HUES6 (cell line): Measurements from ENCODE around the gene RYR3.

Experiments
- H3K27ac ChIP-seq: 2 replicates; pipeline ENCODE4 v1.7.0; 2013; ENCODE audit warnings: low read depth, mild to moderate bottlenecking, low read length, inconsistent platforms
- H3K27me3 ChIP-seq: 2 replicates; pipeline ENCODE4 v1.6.1; 2013; ENCODE audit warnings: low read length; ENCODE audit not compliant: control insufficient read depth, insufficient read depth
- H3K36me3 ChIP-seq: 2 replicates; pipeline ENCODE4 v1.6.1; 2013; ENCODE audit warnings: low read length; ENCODE audit not compliant: control insufficient read depth, insufficient read depth
- H3K4me1 ChIP-seq: 2 replicates; pipeline ENCODE4 v1.6.1; 2013; ENCODE audit warnings: low read length; ENCODE audit not compliant: control insufficient read depth, insufficient read depth
- H3K4me3 ChIP-seq: 2 replicates; pipeline ENCODE4 v1.5.1; 2013; ENCODE audit warnings: low read depth, low read length
- H3K9ac ChIP-seq: one replicate; pipeline ENCODE4 v1.6.1; 2013; ENCODE audit warnings: mild to moderate bottlenecking, low read length
- H3K9me3 ChIP-seq: 2 replicates; pipeline ENCODE4 v1.6.1; 2013; ENCODE audit warnings: low read depth, low read length; ENCODE audit not compliant: control insufficient read depth, insufficient read depth

Gene RYR3

DNA sequence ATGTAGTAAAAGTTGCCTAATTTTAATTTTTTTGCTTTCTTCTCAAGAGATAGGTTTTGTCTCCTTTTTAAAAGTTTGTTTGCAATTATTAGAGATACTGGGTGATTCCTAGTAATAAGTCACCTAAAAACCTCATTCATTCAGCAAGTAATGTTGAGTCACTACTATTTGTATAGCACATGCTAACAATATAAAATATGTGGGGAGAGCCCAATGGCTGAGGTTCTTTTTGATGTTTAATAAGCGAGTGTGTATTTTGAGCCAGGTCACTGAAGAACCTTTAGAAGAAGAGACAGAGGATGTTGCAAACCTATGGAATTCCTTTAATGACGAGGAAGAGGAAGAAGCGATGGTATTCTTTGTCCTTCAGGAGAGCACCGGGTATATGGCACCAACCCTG lies 533.8 kb downstream of the RYR3 start:
- H3K4me1 ChIP-seq: peaks cover 19% of the 10 kb centered on the region
- H3K27me3 ChIP-seq: no peaks in the 10 kb centered on the region
- H3K9ac ChIP-seq: no peak overlapping the region
- no peaks in the 10 kb centered on the region; the same call in 1 of the 2 replicates for H3K36me3 ChIP-seq
- H3K27ac ChIP-seq: no peak overlapping the region
- H3K4me3 ChIP-seq: no peak overlapping the region
- no peaks in the 10 kb centered on the region for H3K9me3 ChIP-seq

DNA sequence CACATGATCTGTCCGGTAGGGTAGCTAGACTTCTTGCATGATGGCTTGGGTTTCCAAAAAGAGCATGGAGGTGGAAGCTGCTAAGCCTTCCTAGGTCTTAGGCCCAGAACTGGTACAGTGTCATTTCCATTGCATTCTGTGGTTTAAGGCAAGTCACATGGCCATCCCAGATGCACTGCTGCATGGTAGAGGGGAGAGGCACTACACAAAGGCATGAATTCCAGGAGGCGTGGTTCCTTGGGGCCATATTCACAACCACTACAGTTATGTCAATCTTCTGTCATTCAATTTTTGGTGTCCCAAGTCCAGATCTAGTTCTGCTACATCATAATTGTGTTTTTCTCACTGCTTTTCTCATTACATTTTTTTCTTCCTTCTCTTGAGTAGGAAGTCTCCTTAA lies 535.4 kb downstream of the RYR3 start:
- no peak overlapping the region for H3K27ac ChIP-seq

DNA sequence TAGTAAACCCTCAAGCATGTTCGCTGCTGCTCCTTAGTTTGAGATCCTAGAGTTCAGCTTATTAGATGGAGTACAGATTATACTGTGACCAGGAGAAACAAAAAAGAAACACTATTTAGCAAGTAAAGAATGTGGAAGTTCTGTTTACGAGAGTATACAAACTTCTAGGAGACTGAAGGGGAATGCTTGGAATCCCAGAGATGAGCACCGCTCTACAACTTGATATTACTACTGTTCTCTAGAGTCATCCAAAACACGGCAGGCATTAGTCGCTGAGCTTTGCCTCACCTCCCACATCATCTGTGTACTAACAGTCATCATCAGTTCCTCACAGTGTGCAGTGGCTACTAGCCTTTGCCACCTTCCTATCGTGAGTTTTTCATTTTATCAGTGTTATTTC lies 536.1 kb downstream of the RYR3 start:
- peaks cover 23% of the 10 kb centered on the region for H3K4me1 ChIP-seq
- H3K27me3 ChIP-seq: no peaks in the 10 kb centered on the region
- H3K9ac ChIP-seq: no peak overlapping the region
- no peak overlapping the region for H3K27ac ChIP-seq
- no peak overlapping the region for H3K4me3 ChIP-seq
- H3K9me3 ChIP-seq: no peaks in the 10 kb centered on the region
- H3K36me3 ChIP-seq: no peaks in the 10 kb centered on the region; the same call in 1 of the 2 replicates

More for the DNA sequence above, 535.4 kb downstream of the RYR3 start:
- no peaks in the 10 kb centered on the region; the same call in 1 of the 2 replicates for H3K36me3 ChIP-seq
- H3K4me1 ChIP-seq: peaks cover 19% of the 10 kb centered on the region
- H3K9me3 ChIP-seq: no peaks in the 10 kb centered on the region
- H3K9ac ChIP-seq: no peak overlapping the region
- H3K27me3 ChIP-seq: no peaks in the 10 kb centered on the region
- no peak overlapping the region for H3K4me3 ChIP-seq

DNA sequence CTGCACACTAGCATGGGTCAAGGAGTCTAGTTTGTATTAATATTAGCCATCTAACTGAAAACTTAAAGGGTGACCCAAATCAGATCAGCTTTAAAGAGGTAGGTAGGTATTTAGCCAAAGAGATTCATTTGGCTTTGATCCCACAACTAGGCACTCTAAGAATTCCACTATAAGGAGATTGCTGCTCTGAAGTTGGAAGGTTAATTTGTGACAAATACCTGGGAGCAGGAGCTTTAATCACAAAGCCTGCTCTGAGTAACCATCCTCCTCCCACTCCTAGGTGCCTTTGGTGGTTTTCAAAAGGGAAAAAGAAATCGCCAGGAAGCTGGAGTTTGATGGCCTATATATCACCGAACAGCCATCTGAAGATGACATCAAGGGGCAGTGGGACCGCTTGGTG lies 537.2 kb downstream of the RYR3 start:
- no peaks in the 10 kb centered on the region for H3K9me3 ChIP-seq
- H3K4me3 ChIP-seq: no peak overlapping the region
- H3K36me3 ChIP-seq: no peaks in the 10 kb centered on the region; the same call in 1 of the 2 replicates
- H3K27ac ChIP-seq: no peak overlapping the region
- H3K4me1 ChIP-seq: peaks cover 34% of the 10 kb centered on the region
- H3K9ac ChIP-seq: no peak overlapping the region
- H3K27me3 ChIP-seq: no peaks in the 10 kb centered on the region

DNA sequence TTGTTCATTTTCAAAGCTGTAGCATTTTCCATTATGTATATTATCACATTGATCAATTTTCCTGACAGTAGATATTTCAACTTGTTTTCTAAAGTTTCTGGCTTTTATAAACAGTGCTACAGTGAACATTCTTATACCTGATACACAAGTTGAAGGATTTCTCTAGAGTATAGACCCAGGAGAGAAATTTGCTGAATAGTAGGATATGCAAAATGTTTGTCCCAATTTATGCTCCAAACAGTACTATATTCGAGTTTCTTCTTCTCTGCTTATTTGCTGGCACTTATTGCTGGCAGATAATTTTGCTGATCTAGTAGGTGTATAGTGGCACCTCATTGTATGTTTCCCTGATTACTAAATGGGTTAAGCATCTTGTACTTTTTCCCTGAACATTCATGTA lies 540.3 kb downstream of the RYR3 start:
- peaks cover 19% of the 10 kb centered on the region; the same call in 1 of the 2 replicates for H3K4me1 ChIP-seq
- no peaks in the 10 kb centered on the region; the same call in 1 of the 2 replicates for H3K36me3 ChIP-seq
- H3K4me3 ChIP-seq: no peak overlapping the region

DNA sequence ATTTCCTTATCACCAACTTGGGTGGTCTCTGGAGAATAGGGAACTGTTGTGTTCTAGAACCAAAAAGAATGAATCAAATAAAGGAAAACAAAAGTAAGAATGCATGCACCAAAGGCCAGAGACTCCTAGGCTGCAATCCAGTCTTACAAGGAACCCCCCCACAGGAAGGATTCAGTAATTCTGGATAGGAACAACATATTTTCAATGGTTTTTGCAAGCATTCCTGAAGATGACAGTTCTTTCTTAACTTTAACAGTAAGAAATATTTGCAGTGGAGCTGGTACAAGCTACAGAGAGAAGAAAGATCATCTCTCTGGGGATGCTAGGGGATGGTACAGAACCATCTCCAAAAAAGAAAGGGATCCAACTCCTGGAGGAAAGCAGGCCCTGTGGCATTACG lies 541.3 kb downstream of the RYR3 start:
- no peaks in the 10 kb centered on the region for H3K9me3 ChIP-seq
- H3K27ac ChIP-seq: no peak overlapping the region
- no peak overlapping the region for H3K4me3 ChIP-seq
- peaks cover 18% of the 10 kb centered on the region; the same call in 1 of the 2 replicates for H3K4me1 ChIP-seq
- no peaks in the 10 kb centered on the region for H3K27me3 ChIP-seq
- no peak overlapping the region for H3K9ac ChIP-seq
- no peaks in the 10 kb centered on the region; the same call in 1 of the 2 replicates for H3K36me3 ChIP-seq

More for the DNA sequence above, 540.3 kb downstream of the RYR3 start:
- no peak overlapping the region for H3K27ac ChIP-seq
- no peaks in the 10 kb centered on the region for H3K27me3 ChIP-seq
- no peaks in the 10 kb centered on the region for H3K9me3 ChIP-seq
- no peak overlapping the region for H3K9ac ChIP-seq

DNA sequence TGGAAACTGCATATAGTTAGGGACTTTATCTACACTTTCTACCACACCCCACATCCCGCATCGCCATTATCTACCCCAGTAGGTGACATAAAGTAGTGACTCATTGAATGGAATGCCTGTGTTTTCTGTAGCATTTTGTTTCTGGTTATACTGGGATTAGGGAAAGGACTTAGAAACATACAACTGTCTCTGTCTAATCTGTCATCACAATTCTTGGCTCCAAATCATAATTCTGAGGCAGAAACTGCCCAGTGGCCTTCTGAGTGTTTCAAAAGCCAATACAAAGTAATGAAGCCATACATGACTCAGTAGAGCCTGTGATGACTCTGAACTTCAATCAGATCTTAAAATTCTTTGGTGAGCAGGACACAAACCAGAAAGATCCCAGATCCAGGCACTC lies 541.8 kb downstream of the RYR3 start:
- Histone ChIP-seq H3K9ac (no peak overlapping the region), H3K9me3 (no peaks in the 10 kb centered on the region), H3K27ac (no peak overlapping the region), H3K4me1 (peaks cover 18% of the 10 kb centered on the region; the same call in 1 of the 2 replicates), H3K27me3 (no peaks in the 10 kb centered on the region), H3K36me3 (no peaks in the 10 kb centered on the region; the same call in 1 of the 2 replicates), H3K4me3 (no peak overlapping the region)

DNA sequence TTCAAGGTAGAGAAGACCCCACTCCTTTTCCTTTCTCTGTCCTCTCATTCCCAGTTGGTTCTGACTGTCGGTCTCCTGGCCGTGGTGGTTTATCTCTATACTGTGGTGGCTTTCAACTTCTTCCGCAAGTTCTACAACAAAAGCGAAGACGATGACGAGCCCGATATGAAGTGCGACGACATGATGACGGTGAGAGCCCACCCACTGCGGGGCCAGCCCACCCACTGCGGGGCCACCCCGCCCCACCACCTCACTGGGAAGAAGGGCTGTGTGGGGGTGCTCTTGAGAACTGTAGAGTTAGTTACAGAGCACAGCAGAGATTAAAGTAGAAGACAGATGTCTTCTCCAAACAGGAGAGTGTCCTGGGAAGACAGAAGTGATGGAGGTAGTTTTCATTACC lies 547.0 kb downstream of the RYR3 start:
- no peaks in the 10 kb centered on the region for H3K9me3 ChIP-seq
- no peaks in the 10 kb centered on the region for H3K27me3 ChIP-seq
- no peak overlapping the region for H3K9ac ChIP-seq
- H3K4me3 ChIP-seq: no peak overlapping the region
- peaks cover 4% of the 10 kb centered on the region; the same call in 1 of the 2 replicates for H3K36me3 ChIP-seq
- H3K27ac ChIP-seq: no peak overlapping the region
- H3K4me1 ChIP-seq: peaks cover 22% of the 10 kb centered on the region

DNA sequence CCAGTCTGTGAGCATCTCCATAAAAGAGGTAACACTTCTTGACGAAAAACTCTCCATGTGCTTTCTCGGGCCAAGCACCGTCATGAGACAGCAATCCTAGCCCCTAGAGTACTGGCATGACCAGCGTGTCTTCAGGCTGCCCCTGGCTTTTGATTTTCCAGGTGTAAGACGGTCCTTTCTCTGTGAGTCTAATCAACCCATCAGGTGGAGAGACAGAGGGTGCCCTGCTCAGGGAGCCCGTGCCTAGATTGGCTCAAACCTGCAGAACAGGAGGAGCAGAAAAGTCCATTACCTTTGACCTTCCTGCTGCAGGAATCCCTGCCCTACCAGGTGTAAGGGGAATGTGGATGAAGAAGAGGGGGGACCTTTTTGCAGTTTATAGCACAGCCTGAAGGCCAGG lies 548.1 kb downstream of the RYR3 start:
- peaks cover 16% of the 10 kb centered on the region for H3K4me1 ChIP-seq
- H3K27me3 ChIP-seq: no peaks in the 10 kb centered on the region
- no peak overlapping the region for H3K9ac ChIP-seq
- no peak overlapping the region for H3K27ac ChIP-seq
- H3K36me3 ChIP-seq: peaks cover 6% of the 10 kb centered on the region; the same call in 1 of the 2 replicates
- H3K9me3 ChIP-seq: no peaks in the 10 kb centered on the region
- H3K4me3 ChIP-seq: no peak overlapping the region

DNA sequence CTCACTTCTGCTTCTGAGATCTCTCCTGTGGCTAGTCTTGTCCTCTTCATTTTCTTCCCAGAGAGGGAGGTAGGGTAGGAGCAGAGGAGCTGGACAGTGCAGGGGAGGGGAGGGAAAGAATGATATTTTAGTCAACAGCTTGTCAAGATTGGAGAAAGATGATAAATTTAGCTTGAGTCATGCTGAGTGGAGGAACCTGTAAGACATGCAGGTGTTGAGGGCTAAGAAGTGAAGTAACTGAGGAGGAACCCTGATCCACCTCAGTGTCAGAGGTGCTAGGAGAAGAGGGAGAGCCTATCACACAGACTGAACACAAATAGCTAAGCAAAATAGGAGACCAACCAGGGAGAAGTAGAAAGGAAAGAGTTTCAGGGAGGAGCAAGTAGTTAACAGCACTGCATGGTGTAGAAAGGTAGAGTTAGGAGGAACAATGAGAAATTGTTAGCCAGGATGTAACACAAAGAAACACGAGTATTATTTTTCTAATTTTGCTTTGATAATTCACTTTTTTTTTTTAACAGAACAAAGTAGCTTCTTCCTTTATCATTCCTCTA lies 549.3 kb downstream of the RYR3 start:
- Histone ChIP-seq H3K27ac (no peak overlapping the region), H3K9me3 (no peaks in the 10 kb centered on the region), H3K9ac (no peak overlapping the region), H3K36me3 (peaks cover 6% of the 10 kb centered on the region; the same call in 1 of the 2 replicates), H3K27me3 (no peaks in the 10 kb centered on the region), H3K4me1 (peaks cover 16% of the 10 kb centered on the region), H3K4me3 (no peak overlapping the region)

DNA sequence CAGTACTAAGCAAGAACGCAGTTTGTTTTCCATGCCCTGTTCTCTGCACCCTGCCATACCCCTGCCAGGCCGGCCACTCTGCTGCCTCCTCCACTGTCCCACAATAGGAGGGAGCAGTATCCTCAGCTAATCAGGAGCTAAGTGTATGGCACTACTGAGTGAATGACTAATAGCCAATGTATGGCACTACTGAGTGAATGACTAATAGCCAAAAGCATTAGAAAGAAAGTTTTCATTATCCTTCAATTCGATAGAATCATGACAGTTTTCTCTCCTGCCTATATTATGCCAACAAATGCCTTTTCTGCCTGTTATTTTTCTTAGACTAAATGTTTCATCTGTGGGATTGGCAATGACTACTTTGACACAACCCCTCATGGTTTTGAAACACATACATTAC lies 550.0 kb downstream of the RYR3 start:
- Histone ChIP-seq H3K36me3 (peaks cover 6% of the 10 kb centered on the region; the same call in 1 of the 2 replicates), H3K4me1 (peaks cover 16% of the 10 kb centered on the region), H3K27ac (no peak overlapping the region), H3K9me3 (no peaks in the 10 kb centered on the region), H3K9ac (no peak overlapping the region), H3K27me3 (no peaks in the 10 kb centered on the region), H3K4me3 (no peak overlapping the region)
